RPMI7951 (cell line): ENCODE data around the gene RAB21. TPM values are rescaled to one million over a fixed set of nuclear protein-coding genes. Genes with fewer than 3 reads are reported as not detected.
"Not testable (repeated sequence)": the region's sequence is repeated elsewhere in the genome, so short reads cannot be mapped to it uniquely, and the experiment has no call there.

ENCODE experiments used
- DNase-seq: peaks from one replicate; pipeline ENCODE4 v3.0.0-alpha.2; 2012; ENCODE audit warnings: low read depth
- total RNA-seq: library from RNA; depleted of rRNA; stranded (reverse); fragments of >200 nt; shearing (Covaris generic); gene quantifications from 2 replicates; pipeline ENCODE4 v1.2.3, GENCODE V29; 2014; rRNA removed

The RAB21 gene
- total RNA-seq, 1 experiment from 2014 or later, result 5.0 TPM

GRCh38 chr12:71797531-71797930, 42.9 kb downstream of the RAB21 start:
- no peak for DNase-seq

DNA sequence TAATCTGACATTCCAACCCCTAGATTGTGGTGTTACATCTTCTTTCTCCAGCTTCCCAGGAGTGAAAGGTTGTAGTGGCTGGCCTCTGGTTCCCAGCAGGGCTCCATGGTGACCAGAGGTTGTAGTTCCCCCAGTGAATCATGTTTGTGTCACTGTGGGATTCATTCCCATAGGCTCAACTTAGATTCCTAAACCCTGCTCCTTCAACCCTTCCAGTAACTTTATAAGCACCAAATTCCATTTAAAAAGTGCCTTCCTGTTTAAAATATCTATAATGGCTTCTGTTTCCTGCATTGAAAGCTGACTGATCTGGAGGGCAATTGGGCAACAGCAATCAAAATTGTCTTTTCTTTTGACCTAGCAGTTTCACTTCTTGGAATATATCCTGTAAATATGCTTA, 44.4 kb downstream of the RAB21 start:
- DNase-seq, result peak; percentile 17

DNA sequence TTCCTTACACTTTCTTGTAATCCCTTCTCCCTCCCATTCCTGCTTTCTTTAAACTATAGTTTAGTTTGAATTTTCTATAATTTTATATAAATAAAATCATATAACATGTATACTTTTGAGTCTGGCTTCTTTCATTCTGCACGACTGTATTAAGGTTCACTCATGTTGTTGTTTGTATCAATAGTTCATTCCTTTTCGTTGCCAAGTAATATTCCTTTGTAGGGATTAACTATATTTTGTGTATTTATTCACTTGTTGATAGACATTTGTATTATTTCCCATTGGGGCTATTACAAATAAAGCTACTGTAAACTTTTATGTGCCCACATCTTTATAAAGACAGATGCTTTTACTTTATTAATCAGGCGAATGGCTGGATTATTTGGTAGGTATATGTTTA, 45.5 kb downstream of the RAB21 start:
- DNase-seq, result no peak

- peak; percentile 2 for DNase-seq
Observed at GRCh38 chr12:71804505-71804904, 49.8 kb downstream of the RAB21 start.

DNA sequence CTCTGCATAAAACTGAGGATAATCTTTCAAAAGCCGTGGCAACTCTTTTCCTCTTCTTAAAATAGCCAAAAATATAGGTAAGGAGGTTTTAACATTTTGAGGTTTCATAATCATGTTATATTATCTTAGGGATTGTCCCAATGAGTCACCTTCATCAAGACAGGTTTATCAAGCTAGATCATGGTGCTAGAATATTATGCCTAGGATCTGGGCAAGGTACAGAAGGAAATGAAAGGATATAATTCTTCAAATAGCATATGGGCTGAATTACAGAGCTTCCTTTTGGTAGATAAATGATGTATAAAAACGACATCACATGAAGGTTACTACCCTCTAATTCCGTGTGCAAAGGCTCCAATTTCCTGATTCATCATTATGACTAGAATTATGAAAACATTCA, 56.3 kb downstream of the RAB21 start:
- no peak for DNase-seq

DNA sequence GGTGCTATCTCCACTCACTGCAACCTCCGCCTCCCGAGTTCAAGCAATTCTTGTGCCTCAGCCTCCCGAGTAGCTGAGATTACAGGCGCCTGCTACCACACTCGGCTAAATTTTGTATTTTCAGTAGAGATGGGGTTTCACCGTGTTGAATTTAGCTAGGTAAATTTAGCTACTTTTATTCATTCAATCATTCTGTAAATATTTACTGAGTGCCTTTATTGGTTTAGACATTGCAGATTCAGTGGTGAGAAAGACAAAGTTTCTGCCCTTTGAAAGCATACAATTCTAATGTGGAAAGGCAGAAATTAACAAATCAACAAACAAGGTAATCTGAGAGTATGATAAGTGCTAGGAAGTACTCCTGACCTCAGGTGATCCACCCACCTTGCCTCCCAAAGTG, 60.6 kb downstream of the RAB21 start:
- DNase-seq, result not testable (repeated sequence)

- DNase-seq, result not testable (repeated sequence)
Observed at GRCh38 chr12:71822088-71822487, 67.4 kb downstream of the RAB21 start.

DNA sequence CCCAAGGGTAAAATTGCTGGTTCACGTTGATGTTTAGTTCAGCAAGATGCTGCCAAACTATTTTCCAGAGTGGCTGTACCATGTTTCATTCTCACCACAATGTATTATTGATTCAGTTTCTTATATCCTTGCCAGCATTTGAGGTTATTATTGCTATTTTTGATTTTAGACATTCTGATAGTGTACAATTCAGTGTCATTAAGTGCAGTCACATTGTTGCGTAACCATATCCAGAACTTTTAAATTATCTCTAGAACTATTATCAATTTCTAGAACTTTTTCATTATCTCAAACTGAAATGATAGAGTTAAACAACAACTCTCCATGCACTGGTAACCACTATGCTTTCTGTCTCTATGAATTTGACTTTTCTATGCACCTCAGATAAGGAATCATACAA, 74.2 kb downstream of the RAB21 start:
- DNase-seq, result no peak

DNA sequence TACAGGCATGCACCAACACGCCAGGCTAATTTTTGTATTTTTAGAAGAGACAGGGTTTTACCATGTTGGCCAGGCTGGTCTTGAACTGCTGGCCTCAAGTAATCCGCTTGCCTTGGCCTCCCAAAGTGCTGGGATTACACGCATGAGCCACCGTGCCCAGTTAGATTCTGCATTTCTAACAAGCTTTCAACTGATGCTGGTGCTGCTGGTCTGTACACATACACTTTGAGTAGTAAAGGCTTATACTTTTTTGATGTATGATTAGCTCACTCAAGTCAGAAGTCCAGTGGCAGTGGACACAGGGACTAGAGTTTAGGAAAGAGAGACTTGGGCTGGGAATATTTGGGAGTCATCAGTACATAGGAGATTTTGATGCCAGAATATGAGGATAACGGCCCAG, 82.7 kb downstream of the RAB21 start:
- no peak for DNase-seq

DNA sequence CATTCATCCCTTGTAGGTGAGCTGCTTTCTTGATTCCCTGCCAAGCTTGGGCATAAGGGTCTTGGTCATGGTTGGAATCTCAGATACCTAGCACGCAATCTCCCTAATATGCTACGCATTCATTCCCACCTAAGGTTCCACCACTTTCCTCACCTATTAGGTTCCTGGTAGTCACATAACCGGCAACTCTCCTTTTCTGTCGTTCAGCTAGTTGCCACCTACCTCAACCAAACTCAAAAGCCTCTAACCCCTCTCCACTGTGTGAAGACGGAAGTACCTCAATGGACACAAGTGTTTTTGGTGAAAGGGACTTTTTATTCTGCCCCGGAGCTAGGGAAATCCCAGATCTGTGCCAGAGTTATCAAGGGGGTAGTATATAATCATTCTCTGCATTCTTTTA, 83.6 kb downstream of the RAB21 start:
- no peak for DNase-seq

- no peak for DNase-seq
Observed at GRCh38 chr12:71838676-71839075, 84.0 kb downstream of the RAB21 start.

DNA sequence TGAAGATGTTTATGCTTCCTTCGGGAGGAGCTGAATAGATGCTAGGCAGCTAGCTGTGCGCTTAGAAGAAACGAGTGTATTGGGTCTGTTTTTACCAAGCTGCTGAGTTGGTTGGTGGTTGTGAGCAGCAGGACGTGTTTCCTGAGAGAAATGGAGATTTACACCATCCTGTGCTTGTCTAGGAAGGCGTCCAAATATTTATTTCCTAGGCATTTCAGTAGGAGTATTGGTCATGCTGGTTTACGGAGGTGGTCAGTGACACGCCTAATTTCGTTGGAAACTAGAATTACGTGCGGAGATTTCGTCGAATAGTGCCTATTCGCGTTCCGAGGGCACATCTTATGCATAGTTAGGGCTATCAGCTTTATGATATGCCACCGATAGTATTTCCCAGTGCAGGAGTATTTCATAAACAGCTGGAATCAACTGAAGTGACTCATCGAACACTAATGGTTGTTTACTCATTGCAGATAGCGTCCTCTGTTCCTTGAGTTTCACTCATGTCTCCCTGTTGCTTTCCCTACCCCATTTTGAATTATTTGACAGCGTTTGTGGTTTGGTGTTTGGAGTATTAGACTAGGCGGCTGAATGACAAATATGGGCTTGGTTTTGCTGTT, 85.7 kb downstream of the RAB21 start:
- DNase-seq, result peak; percentile 67

GRCh38 chr12:71846322-71846940, 91.8 kb downstream of the RAB21 start:
- peak; percentile 27 for DNase-seq

GRCh38 chr12:71848212-71848611, 93.5 kb downstream of the RAB21 start:
- DNase-seq, result no peak

- no peak for DNase-seq
Observed at GRCh38 chr12:71849109-71849851, 94.6 kb downstream of the RAB21 start.

Other genes starting within 250 kb of the RAB21 start
- 7.7 and 12.0 TPM in 2 replicates for gene ZFC3H1, start 91.0 kb upstream of the RAB21 start, total RNA-seq
- 5.1 and 7.1 TPM in 2 replicates for gene THAP2, start 90.6 kb upstream of the RAB21 start, total RNA-seq
- gene TMEM19, start 68.8 kb upstream of the RAB21 start, total RNA-seq, result 40.2 and 49.7 TPM in 2 replicates
- gene TBC1D15, start 84.9 kb downstream of the RAB21 start, total RNA-seq, result 10.1 and 15.0 TPM in 2 replicates
- gene TPH2, start 184.0 kb downstream of the RAB21 start, total RNA-seq, result not detected in 2 replicates